A549 treated with DMSO at 1 μM for 4 hours (cell line): Measurements from ENCODE around the gene GRAMD1B. TPM values are rescaled to one million over a fixed set of nuclear protein-coding genes. Genes with fewer than 3 reads are reported as not detected.

Experiments used
- total RNA-seq: library from RNA; stranded (reverse); fragments of 200-300 nt; extraction: Qiagen RNA extraction; gene quantifications from 5 replicates; pipeline ENCODE4 v1.2.3, GENCODE V29; 2022; ENCODE audit warnings: low read depth

The GRAMD1B gene
- 34.2 to 50.8 TPM (median 49.1 TPM) in 5 replicates for total RNA-seq

DNA sequence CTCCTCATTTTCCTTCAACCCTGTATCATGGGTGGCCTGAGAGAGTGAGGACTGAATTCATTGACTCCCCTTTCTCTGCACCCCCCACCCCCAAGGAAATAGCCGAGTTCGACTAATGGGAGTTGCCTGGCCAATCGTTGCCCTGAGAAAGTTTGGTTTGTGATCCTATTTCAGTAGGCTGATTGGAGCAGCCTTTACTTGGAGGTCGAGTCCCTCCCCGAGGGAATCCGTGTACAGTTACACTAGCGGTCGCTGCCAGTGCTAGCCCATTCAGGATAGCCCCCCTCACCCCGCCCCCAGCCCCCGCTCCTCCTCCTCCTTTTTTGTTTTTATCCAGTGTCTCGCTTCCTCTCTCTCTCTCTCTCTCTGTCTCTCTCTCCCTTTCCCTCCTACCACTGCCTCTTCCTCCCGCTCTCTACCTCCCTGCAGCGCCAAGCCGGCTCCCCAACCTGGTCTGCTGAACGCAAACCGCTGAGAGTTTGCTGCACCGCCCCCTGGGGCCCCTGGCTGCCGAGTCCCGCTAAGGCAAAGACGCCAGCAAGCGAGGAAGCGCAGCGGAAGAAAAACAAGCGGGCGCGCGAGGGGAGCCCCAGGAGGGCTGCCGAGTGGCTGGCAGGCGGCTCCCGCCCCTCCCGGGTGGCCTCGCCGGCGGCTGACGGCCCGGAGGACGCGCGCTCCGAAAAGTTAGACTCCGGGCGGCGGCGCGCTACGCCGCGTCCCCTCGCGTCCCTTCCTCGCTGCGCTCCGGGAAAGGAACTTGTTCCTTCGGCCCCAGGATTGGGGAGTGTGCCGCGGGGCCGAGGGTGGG lies at the start of gene GRAMD1B:
Gene GRAMD1B (plus strand): TSS at position 357 of the 808 bp plus-strand sequence. CDS start 524 bp downstream, outside the sequence.

DNA sequence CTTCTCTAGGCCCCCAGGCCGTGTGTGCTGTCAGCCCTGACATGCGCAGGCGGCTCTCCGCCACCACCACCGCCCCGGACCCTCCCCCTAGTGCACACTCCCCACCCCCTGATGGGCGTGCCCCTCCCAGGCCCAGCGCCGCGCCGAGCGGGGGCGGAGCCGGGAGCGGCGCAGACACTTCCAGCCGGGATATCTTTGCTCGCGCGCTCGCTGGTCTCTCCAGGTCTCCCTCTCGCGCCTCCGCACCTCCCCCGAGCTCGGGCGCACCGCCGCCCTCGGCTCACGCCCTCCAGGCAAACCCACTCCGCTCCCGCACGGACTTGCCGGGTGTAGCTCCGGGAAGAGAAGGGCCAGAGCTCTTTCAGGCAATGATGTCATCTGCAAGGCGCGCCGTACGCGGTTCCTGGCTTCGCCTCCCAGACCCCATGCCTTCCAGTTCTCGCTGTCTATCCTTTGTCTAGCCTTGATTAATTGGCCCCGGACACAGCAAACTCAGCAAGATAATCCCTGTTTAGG lies 224.6 kb downstream of the GRAMD1B start, which contains the start of gene SCN3B:
Gene SCN3B (minus strand): TSS at position 59 of the 516 bp plus-strand sequence. CDS start 823 bp downstream, outside the sequence.

Other genes starting within 250 kb of the GRAMD1B start
- gene CLMP, start 235.0 kb upstream of the GRAMD1B start, total RNA-seq = 21.8 to 39.5 TPM (median 32.9 TPM) in 5 replicates
- gene SCN3B, start 224.4 kb downstream of the GRAMD1B start, total RNA-seq = 0.10 to 0.25 TPM (median 0.15 TPM) in 5 replicates